Heart left ventricle (tissue), 13 donors: ENCODE data around the gene SLC6A3.

Source experiments
- CTCF ChIP-seq, 12 donors: fragments of 200-600 bp; sonication (generic) in 4 of 12; IDR thresholded peaks; one replicate each; pipeline versions ENCODE4 v1.5.0 to v1.8.0; 2018 to 2022; ENCODE audit warnings: antibody characterized with exemption in 12 of 12, mild to moderate bottlenecking in 5 of 12
- POLR2A ChIP-seq, 2 donors: fragments of 450-650 bp; IDR thresholded peaks; one replicate each; pipeline ENCODE4 v1.6.1; 2017; ENCODE audit warnings: antibody characterized with exemption in 2 of 2, mild to moderate bottlenecking in 2 of 2, moderate library complexity in 2 of 2
- donor health status: ischemic (EF 13 %, LVEDD 7.1; RV severe dilation, severe dysfunction).
- donor health status: DM: no; HTN: yes; CAD: no.
- donor health status: DM: no; HTN: no; CAD: no.
- donor health status: ischemic (EF 25% LVEDD 6.9; RV normal size, moderate dysfunction).
- donor health status: ischemic (EF 25% LVEDD 5.7; RV mildly dilated, moderate dysfunction).
- donor health status: ischemic (EF 35%, LVEDD 5.7; RV mildly dilated, moderate dysfunction).
- donor health status: nonischemic (EF 11% LVEDD 7.7; RV severe dilation, severe dysfunction).
- donor health status: DM: yes; HTN: yes; CAD: no.
- donor health status: PGD.
- donor health status: ischemic (EF 29% LVEDD 5.4; RV normal size, mild dysfunction).
- donor health status: nonischemic (EF 23%, LVEDD 6.1; RV moderate dilation, normal function).

GRCh38 chr5:1438871-1439270, 6.4 kb downstream of the SLC6A3 start:
- no peak for TF ChIP-seq POLR2A (IDR thresholded peaks at IDR 0.05)
- TF ChIP-seq CTCF (IDR thresholded peaks at IDR 0.05) = no peak
